ENCODE measurements around the gene ATP1B2.
"Not testable (repeated sequence)": the region's sequence is repeated elsewhere in the genome, so short reads cannot be mapped to it uniquely, and the experiment has no call there.

The ATP1B2 gene

DNA sequence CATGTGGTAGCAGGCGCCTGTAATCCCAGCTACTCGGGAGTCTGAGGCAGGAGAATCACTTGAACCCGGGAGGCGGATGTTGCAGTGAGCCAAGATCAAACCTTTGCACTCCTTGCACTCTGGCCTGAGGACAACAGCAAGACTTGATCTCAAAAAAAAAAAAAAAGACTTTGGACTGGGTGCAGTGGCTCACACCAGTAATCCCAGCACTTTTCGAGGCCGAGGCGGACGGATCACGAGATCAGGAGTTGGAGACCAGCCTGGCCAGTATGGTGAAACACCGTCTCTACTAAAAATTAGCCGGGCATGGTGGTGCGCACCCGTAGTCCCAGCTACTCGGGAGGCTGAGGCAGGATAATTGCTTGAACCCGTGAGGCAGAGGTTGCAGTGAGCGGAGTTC lies 25.0 kb upstream of the ATP1B2 start:
- not testable (repeated sequence) for ATAC-seq

DNA sequence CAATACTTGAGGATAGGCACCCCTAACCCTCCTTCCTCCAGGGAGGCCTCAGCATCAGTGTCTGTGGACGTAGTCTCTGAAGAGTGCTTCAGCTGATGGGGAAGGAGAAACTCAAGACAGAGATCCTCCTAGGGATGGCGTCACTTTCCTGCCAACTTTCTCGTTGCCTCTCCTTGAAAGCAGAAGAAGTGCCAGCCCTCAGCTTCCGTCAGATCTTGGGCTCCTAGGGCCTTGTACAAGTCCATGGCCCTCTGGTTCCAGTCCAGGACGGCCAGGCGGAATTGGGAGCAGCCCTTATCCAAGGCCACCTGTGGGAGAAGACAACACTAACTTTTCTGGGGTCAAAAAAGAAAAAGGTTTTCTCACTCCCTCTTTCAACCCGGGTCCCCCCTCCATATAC lies 24.4 kb upstream of the ATP1B2 start:
- TF ChIP-seq ZNF70 (CRISPR knock-in tag; IDR thresholded peaks at IDR 0.05) (no peak), ISL1 (CRISPR knock-in tag; IDR thresholded peaks at IDR 0.05) (no peak), ESRRG (CRISPR knock-in tag; IDR thresholded peaks at IDR 0.05) (no peak), ZC3H10 (CRISPR knock-in tag; IDR thresholded peaks at IDR 0.05) (no peak), ZFP3 (CRISPR knock-in tag; IDR thresholded peaks at IDR 0.05) (no peak), PPARA (CRISPR knock-in tag; IDR thresholded peaks at IDR 0.05; ENCODE audit: borderline replicate concordance) (no peak)
- TF ChIP-seq, protein P1, sequence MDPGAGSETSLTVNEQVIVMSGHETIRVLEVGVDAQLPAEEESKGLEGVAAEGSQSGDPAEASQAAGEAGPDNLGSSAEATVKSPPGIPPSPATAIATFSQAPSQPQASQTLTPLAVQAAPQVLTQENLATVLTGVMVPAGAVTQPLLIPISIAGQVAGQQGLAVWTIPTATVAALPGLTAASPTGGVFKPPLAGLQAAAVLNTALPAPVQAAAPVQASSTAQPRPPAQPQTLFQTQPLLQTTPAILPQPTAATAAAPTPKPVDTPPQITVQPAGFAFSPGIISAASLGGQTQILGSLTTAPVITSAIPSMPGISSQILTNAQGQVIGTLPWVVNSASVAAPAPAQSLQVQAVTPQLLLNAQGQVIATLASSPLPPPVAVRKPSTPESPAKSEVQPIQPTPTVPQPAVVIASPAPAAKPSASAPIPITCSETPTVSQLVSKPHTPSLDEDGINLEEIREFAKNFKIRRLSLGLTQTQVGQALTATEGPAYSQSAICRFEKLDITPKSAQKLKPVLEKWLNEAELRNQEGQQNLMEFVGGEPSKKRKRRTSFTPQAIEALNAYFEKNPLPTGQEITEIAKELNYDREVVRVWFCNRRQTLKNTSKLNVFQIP (CRISPR knock-in tag; IDR thresholded peaks at IDR 0.05; ENCODE audit: borderline replicate concordance, low read depth): no peak
- TF ChIP-seq, protein P2, sequence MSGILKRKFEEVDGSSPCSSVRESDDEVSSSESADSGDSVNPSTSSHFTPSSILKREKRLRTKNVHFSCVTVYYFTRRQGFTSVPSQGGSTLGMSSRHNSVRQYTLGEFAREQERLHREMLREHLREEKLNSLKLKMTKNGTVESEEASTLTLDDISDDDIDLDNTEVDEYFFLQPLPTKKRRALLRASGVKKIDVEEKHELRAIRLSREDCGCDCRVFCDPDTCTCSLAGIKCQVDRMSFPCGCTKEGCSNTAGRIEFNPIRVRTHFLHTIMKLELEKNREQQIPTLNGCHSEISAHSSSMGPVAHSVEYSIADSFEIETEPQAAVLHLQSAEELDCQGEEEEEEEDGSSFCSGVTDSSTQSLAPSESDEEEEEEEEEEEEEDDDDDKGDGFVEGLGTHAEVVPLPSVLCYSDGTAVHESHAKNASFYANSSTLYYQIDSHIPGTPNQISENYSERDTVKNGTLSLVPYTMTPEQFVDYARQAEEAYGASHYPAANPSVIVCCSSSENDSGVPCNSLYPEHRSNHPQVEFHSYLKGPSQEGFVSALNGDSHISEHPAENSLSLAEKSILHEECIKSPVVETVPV (CRISPR knock-in tag; IDR thresholded peaks at IDR 0.05): no peak
- ATAC-seq: no peak

DNA sequence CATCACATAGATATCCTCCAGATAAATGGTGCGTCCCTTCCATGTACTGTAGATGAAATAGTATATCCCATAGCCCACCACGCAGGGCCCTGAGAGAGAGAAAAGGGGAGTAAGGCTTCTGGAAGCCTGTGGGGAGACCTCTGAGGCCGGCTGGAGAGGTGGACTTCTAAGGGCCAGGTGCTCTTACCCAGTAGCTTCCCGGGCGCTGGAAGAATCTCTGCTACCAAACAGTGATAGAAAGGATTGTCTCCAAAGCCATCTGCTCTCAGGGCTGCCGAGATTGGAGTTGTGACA lies 23.8 kb upstream of the ATP1B2 start:
- TF ChIP-seq, protein P3, sequence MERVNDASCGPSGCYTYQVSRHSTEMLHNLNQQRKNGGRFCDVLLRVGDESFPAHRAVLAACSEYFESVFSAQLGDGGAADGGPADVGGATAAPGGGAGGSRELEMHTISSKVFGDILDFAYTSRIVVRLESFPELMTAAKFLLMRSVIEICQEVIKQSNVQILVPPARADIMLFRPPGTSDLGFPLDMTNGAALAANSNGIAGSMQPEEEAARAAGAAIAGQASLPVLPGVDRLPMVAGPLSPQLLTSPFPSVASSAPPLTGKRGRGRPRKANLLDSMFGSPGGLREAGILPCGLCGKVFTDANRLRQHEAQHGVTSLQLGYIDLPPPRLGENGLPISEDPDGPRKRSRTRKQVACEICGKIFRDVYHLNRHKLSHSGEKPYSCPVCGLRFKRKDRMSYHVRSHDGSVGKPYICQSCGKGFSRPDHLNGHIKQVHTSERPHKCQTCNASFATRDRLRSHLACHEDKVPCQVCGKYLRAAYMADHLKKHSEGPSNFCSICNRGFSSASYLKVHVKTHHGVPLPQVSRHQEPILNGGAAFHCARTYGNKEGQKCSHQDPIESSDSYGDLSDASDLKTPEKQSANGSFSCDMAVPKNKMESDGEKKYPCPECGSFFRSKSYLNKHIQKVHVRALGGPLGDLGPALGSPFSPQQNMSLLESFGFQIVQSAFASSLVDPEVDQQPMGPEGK (CRISPR knock-in tag; IDR thresholded peaks at IDR 0.05; ENCODE audit: borderline replicate concordance): no peak
- TF ChIP-seq OSR1 (CRISPR knock-in tag; IDR thresholded peaks at IDR 0.05) (no peak), ISL1 (CRISPR knock-in tag; IDR thresholded peaks at IDR 0.05) (no peak), ZNF8 (CRISPR knock-in tag; IDR thresholded peaks at IDR 0.05) (no peak), TCF4 (CRISPR knock-in tag; IDR thresholded peaks at IDR 0.05; ENCODE audit: borderline replicate concordance) (no peak), ZFP3 (CRISPR knock-in tag; IDR thresholded peaks at IDR 0.05) (no peak), GLIS3 (CRISPR knock-in tag; IDR thresholded peaks at IDR 0.05) (no peak), BACH2 (CRISPR knock-in tag; IDR thresholded peaks at IDR 0.05; ENCODE audit: borderline replicate concordance) (no peak), ZNF70 (CRISPR knock-in tag; IDR thresholded peaks at IDR 0.05) (no peak), RARB (CRISPR knock-in tag; IDR thresholded peaks at IDR 0.05) (no peak), ZC3H10 (CRISPR knock-in tag; IDR thresholded peaks at IDR 0.05) (no peak), ZNF565 (CRISPR knock-in tag; conservative IDR thresholded peaks at IDR 0.05; ENCODE audit: low read depth) (no peak), ARNTL (CRISPR knock-in tag; IDR thresholded peaks at IDR 0.05; ENCODE audit: borderline replicate concordance, low read depth) (no peak), TOX (CRISPR knock-in tag; IDR thresholded peaks at IDR 0.05; ENCODE audit: borderline replicate concordance) (no peak), ESRRG (CRISPR knock-in tag; IDR thresholded peaks at IDR 0.05) (no peak), SNAI2 (CRISPR knock-in tag; IDR thresholded peaks at IDR 0.05) (no peak), PPARA (CRISPR knock-in tag; IDR thresholded peaks at IDR 0.05; ENCODE audit: borderline replicate concordance) (no peak)
- TF ChIP-seq, protein P1 (CRISPR knock-in tag; IDR thresholded peaks at IDR 0.05; ENCODE audit: borderline replicate concordance, low read depth): no peak
- TF ChIP-seq, protein P4, sequence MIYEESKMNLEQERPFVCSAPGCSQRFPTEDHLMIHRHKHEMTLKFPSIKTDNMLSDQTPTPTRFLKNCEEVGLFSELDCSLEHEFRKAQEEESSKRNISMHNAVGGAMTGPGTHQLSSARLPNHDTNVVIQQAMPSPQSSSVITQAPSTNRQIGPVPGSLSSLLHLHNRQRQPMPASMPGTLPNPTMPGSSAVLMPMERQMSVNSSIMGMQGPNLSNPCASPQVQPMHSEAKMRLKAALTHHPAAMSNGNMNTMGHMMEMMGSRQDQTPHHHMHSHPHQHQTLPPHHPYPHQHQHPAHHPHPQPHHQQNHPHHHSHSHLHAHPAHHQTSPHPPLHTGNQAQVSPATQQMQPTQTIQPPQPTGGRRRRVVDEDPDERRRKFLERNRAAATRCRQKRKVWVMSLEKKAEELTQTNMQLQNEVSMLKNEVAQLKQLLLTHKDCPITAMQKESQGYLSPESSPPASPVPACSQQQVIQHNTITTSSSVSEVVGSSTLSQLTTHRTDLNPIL (CRISPR knock-in tag; IDR thresholded peaks at IDR 0.05; ENCODE audit: low read depth): no peak
- TF ChIP-seq, protein P2 (CRISPR knock-in tag; IDR thresholded peaks at IDR 0.05): no peak
- peak; percentile 55 for ATAC-seq

Measured in SK-N-SH treated with all-trans-retinoic acid at 6 μM for 48 hours (cell line).